ENCODE data around the gene HOXA2.

HOXA2 gene

DNA sequence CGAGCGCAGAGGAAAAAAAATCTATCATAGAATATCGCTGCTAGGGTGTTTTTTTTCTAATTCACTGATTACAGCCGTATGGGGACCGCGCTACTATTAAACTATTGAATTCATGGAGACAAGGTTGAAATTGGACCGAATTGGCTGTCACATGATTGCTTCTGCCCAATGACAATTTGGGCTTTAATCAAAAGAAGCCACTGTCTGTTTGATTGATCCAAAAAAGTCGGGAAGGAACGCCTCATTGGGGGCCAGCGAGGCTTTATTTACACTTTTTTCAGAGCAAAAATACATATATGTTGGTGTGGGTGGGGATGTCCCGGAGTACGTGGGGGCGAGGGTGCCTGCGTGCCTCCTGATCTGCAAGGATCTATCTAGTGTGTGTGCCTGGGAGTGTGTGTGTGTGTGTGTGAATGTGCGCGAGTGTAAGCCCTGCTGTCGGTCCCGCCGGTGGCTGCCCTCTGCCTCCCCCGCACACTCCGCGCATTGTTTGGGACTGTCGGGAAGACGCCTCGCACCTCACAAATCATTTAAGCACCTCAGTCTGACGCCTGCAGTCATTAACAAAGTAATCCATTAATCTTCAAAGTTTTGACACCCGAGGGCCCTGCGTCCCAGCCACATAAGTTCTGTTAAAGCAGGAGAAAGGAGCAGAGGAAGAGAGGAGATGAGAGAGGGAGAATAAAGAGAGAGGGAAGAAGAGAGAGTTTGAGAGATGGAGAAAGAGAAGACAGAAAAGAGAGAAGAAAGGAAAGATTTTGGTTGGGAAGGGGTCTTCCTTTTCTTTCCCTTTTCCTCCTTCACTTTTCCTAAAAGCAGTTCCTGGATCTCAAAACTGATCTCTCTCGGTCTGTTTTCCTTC is at the start of gene HOXA2:
TSS of gene HOXA2 (minus strand) at position 103 of the 862 bp plus-strand sequence. CDS start 183 bp downstream, outside the sequence.
- no peak for DNase-seq

DNA sequence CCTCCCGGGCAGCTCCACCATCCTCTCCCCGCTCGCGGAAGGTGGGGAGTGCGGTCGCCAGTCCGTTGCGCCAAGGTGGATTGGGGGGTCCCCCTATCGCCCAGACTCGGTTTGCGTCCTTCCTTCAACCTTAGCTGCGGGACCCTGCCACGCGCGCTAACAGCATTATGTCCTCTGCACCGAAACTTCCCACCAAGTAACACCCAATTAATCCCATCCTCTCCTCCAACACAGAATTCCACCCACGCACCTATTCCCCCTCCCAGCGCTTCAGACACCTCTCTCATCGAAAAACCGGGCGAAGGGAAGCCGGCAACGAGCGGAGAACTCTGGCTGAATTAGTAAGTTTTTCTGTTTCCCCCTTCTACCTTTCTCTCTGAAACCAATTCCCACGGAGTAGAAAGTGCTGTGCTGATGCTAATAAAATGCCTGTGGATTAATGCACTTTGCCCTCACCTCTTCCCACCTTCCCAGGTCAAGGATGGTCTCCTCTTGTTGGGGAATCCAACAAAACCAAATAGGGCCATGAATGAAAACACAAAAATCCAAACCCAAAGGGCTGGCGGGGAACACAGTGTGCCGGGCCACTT is 49.0 kb upstream of the HOXA2 start:
- DNase-seq: no peak

DNA sequence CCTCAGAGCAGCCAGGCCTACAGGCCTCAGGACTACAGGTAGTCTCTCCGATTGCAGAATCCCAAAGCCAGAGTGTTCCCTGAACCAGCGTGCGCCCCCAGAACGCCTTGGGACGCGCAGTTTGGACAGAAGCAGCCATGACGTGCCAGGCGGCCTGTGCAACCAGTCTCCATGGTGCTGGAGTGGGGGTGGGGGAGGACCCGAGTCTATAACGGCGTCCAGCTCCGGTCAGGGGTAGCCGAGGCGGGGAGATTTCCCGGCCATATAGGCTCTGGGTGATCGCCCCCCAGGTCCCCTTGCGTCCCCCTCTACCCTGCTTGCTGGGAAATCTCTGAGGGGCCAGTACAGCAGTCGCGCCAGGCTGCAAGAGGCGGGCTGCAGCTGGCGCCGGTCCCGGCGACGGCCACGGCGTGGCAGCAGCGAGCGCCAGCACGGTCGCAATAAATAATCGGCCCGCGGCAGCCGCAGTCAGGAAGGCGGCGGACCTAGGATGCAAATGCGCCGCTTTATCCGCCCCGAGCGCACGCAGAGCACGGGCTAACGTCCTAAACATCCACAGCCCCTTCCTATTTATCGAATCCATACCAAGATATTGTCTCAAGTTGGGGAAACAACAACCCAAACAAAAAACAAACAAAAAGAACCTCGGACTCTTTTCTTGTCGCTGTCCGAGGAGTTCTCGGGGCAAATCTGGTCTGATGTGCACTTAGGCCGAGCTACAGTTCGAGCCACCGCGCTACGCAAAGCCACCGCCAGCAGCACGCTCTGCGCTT is 48.3 kb upstream of the HOXA2 start:
- DNase-seq: peak; percentile 70

DNA sequence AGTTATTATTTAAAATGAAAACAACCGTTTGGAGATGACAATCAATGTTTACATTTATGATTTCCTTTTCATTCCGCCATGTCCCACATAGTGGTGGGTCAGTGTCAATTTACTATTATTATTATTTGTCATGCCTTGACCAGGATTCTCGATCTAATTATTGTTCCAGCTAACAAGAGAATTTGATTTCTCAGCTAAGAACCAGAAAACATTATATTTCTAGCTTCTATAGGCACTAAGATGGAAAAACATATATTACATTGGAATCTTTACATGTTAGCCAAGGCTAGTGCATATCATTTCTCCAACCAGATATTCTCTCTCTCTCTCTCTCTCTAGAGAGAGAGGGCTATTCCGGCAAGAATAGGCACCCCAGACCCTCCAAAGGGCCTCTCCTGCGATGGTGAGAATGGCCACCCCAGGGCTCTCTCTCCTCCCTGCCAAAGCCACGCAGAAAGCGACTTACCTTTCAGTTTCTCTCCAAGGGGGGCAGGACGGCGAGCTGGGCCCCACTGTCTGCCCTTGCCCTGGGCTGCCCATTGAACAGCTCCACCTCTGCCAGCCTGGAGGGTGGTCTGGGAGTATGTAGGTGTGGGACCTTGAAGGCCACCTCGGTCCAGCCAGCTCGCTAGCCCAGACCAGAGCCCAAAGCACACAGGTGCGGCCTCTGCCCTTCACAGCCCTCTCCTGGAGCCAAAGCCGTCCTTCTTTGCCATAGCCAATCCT is 47.5 kb upstream of the HOXA2 start:
- no peak for DNase-seq

DNA sequence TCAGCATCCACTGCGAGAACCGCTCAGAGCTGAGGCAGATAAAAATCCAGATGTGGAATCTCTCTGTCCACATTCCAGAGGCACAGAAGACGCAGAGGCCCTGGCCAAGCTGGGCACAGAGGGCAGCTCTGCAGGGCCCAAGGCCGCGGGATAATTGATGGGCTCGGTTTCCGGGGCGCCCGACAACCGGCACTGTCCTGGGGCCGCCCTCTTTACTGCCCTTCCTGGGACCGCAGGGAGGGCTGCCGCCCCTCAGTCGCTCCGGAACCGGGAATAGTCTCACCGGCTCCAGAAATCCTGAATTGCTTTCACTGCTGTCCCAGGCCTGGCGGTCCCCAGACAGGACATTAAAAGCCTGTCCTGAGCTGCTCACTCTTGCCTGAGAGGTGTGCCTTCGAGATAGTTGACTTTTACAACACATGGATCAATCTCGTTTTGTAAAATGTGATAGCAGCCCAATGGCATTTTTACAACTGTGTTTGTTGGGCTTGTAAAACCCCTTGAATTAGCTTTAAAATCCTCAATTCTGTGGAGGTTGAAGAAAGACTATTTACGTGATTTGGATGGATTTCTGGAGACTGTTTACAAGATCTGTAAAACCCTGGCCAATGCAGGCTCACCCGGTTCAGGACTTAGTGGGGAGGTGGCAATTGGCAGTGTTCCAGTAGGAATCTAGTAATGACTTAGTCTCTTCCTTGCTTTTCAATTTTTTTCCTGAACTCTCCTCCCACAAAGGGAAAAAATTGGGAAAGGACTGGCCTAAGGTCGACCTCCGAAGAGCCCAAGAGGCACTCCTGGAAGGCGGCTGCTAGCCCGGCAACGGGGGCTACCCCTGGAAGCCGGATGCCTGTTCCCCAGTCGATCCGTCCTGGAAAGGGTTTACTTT is 46.5 kb upstream of the HOXA2 start:
- DNase-seq: no peak

DNA sequence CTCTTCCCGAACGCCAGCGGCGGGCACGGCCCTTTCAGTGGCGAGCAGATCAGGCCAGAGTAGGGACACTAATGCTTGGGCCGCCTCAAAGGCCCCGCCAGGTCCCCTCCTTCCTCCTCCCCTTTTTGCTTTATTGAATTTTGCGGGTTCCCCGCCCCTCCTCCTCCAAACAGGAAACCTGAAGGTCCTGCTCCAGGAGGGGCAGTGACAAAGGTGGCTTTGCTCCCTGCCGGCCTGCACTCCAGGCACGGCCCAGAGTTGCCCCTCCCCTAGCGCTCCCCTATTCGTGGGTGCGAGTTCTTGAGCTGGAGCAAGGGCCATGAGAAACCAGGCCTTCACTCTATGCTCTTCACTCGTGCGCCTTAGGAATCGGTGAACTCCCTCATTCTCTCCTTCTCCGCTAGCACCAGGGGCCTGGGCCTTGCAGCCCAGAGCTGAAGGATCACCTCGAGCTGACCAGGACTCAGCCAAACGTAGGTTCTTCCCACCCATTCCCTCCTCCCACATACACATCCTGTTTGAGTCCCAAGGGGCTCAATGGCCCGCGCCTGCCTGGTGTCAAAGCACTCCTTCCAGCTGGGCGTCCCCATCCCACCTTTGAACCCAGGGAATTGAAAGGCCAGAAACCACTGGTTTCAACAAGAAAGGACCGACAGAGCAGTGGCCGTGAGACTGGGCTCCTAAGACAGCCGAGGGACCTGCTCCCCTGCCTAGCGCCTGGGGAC is 45.7 kb upstream of the HOXA2 start:
- DNase-seq: no peak

DNA sequence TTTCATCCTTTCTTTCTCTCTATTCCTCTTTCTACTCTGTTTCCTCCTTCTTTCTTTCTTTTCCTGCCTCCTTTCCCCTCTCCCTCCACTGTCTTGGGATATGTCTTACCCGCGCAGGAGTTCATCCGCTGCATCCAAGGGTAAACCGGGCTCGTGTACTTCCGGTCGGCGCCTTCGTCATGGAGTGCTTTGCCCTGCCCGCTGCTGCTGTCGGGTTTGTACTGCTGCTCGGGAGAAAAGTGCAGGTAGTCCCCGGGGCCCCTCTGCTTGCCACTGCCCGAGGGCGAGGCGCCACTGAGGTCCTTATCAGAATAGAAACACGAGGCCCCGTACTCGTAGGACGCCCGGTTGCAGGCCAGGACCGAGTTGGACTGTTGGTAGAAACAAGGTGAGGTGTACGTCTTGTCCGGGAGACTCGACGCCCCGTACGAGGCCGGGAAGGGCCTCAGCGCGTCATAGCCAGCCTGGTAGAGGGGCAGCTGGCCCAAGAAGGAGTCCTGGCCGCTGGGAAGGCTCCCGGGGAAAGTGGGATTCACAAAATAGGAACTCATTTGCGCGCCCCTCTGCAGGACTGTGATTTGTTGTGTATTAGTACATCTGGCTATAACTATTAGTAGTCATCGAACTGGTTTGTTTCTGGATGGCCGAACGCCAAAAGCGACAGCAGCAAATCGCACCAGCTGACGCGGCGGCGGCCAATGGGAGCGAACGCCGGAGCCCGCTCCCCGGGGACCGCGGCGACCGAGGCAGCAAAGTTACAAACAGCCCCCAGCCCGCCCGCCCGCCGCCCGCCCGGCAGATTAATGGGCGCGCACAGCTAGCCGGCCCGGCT is 44.9 kb upstream of the HOXA2 start, which contains the start of gene HOXA6:
TSS of gene HOXA6 (minus strand) at position 576 of the 832 bp plus-strand sequence. CDS start at position 551, 25 bp downstream.
- DNase-seq: no peak

DNA sequence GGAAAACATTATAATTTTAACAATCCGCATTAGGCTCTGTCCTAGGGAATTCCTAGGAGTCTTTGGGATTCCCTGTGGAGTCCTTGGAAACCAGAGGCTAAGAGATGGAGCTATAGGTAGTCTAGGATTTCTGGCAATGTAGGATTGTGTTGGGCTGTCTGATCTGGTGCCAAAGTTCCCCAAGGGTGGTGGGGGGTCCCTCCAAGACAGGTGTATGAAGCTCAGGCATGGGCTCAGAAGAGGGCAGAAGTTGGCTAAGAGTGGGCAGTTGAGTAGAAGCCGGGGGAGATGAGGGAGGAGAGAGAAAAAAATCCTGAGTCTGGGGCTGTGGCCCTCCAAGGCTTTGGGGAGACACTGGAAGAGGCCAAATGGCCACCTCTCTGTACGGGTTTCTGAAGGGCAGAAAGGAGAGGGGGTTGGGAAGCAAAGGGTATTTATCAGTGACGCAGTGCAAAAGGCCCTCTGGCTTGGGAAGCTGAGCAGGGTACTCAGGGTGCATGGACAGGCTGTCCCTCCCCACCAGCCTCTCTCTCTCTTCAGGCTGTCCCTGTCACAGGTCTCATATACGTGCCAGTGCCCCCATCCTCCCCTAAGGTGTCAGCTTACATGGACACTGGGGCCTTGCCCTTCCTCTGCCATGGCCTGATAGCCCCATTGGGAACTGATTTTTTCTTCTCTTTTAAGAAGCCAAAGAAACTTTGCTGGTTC is 44.2 kb upstream of the HOXA2 start:
- no peak for DNase-seq

DNA sequence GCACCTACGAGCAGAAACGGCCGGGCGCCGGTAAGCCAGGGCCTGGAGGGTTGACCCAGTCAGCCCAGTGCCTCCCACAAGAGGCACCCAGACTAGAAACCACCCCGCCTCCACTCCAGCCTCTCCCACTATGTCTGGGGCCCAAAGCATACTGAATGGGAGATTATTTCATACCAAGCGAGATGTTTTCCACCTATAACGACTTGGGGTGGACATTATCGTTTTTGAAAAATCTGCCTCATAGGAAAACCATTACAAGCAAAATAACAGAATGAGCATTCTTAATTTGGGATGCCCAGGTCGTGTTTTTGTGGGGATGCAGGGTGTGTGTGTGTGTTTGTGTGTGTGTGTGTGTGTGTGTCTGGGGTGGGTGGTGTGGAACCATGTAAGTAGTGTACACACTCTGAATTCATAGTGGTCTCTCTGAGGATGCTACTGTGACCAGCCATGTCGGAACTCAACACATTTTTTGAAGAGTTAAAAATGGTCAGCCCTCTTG is 43.5 kb upstream of the HOXA2 start:
- no peak for DNase-seq

DNA sequence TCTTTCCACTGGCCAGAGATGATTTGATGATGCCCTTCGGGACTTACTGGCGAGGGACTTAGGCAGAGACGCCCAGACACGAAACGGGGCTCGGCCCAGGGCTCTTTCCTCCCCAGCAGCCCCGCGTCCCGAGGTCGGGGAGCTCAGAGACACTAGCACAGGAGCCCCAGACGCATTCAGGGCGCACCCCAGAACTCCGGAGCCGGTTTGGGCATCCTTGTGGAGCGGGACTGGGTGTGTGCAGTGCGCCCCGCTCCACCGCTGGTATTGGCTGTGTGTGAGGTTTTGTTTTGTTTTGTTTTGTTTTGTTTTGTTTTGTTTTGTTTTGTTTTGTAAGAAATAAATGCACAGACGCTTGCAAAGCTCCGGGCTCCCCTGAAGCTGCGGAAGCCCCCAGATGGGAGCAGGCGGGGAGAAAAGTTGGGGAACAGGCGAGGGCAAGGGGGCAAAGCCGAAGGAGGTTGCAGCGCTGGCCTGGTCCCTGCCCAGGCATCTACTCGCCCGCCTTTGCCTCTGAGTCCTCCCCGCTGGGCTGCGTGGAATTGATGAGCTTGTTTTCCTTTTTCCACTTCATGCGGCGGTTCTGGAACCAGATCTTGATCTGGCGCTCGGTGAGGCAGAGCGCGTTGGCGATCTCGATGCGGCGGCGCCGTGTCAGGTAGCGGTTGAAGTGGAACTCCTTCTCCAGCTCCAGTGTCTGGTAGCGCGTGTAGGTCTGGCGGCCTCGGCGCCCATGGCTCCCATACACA is 42.9 kb upstream of the HOXA2 start:
- no peak for DNase-seq

DNA sequence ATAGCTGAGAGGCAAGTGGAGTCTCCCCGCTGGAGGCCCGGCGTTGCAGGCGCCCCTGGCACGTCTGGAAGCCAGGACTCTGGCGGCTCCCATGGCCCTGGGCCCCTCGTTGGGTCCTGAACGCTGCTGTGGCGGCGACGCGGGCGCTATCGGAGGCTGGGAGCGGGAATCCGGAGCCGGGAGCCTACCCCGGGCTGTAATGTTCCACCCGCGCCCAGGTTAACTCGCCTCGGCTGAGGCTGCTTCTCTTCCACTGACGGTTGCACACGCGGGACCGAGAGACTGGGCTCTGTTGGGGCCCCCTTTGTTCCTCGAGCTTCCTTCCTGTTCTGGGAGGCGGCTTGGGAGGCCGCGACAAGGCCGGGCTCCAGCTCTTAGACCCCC is 42.3 kb upstream of the HOXA2 start:
- no peak for DNase-seq

DNA sequence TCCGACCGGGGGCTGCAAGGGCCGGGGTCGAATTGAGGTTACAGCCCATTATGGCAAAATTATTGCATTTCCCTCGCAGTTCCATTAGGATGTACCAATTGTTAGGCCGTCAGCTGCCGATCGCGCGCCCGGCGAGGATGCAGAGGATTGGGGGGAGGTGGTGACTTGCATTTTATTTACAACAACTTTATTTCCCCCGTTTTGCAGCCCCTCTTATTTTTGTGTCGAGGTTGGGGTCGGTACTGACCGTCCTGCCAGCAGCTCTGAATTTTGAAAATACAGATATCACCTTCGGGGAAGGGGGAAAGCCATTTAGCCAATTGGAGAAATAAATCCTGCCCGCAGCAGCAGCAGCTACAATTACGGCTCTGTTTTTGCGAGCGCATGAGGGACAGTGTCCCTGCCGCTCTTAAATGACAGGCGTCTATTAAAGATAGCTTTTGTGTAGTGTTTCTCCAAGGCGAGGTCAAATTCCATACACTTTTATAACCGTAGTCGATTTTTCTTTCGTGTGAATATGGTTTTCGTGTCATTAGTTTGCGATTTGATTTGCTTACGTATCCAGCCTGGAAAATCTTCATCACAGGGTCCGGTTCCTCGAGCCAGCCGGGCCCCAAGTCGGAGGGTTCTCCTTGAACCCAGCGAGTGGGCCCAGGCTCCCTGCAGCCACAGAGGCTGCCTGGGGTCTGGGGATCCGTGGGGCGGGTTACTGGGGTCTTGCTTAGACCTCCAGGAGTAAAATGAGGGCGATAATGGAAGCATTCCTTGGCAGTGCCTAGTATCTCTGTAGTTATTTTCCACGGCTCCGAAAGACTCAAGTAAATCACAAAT is 41.7 kb upstream of the HOXA2 start:
- no peak for DNase-seq

DNA sequence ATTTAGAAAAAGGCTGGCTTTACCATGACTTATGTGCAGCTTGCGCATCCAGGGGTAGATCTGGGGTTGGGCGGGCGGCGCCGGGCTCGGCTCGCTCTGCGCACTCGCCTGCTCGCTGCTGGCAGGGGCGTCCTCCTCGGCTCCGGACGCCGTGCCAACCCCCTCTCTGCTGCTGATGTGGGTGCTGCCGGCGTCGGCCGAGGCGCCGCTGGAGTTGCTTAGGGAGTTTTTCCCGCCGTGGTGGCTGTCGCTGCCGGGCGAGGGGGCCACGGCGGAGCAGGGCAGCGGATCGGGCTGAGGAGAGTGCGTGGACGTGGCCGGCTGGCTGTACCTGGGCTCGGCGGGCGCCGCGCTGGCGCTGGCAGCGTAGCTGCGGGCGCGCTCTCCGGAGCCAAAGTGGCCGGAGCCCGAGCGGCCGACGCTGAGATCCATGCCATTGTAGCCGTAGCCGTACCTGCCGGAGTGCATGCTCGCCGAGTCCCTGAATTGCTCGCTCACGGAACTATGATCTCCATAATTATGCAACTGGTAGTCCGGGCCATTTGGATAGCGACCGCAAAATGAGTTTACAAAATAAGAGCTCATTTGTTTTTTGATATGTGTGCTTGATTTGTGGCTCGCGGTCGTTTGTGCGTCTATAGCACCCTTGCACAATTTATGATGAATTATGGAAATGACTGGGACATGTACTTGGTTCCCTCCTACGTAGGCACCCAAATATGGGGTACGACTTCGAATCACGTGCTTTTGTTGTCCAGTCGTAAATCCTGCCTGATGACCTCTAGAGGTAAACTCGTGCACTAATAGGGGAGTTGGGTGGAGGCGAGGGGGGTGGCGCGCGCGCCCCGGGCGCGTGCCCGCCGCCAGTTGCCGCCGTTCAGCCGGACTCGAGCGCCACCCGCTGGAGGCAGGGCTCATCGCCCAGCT is 40.8 kb upstream of the HOXA2 start, which contains the start of gene HOXA5:
TSS of gene HOXA5 (minus strand) at position 659 of the 927 bp plus-strand sequence. CDS start at position 585, 74 bp downstream.
- DNase-seq: no peak

DNA sequence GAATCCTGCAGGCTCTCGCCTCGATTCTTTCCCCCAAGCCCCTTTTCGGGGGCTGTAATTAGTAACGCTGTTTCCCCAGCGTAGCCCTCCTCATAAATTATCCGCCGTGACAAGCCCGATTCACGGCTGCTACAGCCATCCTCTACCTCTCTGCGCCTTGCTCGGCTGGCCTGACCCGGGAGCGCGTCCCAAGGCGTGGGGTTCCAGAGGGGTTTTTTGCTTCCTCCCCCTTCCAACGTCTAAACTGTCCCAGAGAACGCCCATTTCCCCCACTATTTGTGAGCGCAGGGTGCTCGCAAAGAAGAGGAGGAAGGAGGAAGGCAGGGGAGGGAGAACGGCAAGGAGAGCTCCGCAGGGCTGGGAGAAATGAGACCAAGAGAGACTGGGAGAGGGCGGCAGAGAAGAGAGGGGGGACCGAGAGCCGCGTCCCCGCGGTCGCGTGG is 40.1 kb upstream of the HOXA2 start:
- DNase-seq: no peak

DNA sequence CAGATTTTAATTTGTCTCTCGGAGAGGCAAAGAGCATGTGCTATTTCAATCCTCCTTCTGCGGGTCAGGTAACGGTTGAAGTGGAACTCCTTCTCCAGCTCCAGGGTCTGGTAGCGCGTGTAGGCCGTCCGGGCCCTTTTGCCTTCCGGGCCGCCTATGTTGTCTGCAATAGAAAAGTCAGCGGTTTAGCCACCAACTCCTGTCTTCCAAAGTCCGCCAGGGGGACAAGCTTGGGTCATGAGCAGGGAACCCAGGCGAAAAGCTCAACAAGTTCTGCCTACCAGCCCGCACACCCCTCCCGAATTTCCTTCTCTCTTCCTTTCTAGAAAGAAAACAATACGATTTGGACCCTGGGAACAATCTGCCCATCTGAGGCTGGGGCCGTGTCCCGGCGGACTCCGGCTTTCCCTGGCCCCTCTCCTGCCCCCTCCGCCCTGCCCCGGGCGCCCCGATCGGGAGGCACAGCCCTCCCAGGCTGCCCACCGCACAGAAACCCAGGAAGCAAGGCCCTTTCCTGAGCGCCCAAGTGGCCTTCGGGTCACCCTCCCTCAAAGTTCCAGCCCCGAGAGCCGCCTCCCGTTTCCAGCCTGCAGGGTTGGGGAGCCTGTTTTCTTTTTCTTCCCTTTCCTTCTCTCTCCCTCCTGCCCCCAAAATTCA is 39.6 kb upstream of the HOXA2 start:
- DNase-seq: no peak
